ENCODE measurements around the gene HBZ.

DNA sequence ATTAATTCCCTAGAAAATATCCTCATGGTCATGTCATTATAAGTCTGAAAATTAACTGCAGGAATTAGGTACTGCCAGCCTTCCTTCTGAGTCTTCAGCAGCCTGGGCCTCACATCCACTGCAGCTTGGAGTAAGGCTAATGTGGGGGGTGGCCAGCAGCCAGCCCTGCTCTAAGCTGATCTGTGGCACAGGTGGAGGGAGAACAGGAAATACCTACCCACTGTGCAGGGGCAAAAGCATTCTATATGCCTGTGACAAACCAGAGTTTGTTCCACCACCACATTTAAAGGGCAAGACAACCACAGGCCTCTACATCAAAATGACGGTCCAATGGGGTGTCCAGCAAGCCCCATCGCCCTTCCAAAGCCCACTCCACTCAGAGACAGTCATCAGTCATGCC is 23.4 kb upstream of the HBZ start:
- no peak for TF ChIP-seq CTCF (IDR thresholded peaks at IDR 0.05)
- no peak for TF ChIP-seq POLR2A (IDR thresholded peaks at IDR 0.05)
- no peak for TF ChIP-seq POLR2AphosphoS5 (IDR thresholded peaks at IDR 0.05)
